Activated CD8-positive, alpha-beta memory T cell treated with anti-CD3 and anti-CD28 coated beads, Interleukin-2, amount 50 U/mL, for 1 hour (primary cell): ENCODE results near the gene FGD5.

Source experiments
- DNase-seq: peaks from one replicate; pipeline ENCODE4 v3.0.0-alpha.2; 2020; ENCODE audit errors: extremely low read depth

The FGD5 gene

GRCh38 chr3:14829811-14830210 lies 11.0 kb downstream of the FGD5 start:
- no peak for DNase-seq

GRCh38 chr3:14831916-14832450 lies 13.2 kb downstream of the FGD5 start:
- DNase-seq, result no peak

- DNase-seq, result no peak
Observed at GRCh38 chr3:14832975-14833722, 14.4 kb downstream of the FGD5 start.

GRCh38 chr3:14834121-14834520 lies 15.4 kb downstream of the FGD5 start:
- DNase-seq, result no peak

- no peak for DNase-seq
Observed at GRCh38 chr3:14834807-14835466, 16.2 kb downstream of the FGD5 start.

- no peak for DNase-seq
Observed at GRCh38 chr3:14836049-14836468, 17.3 kb downstream of the FGD5 start.

- DNase-seq, result no peak
Observed at GRCh38 chr3:14837186-14837877, 18.6 kb downstream of the FGD5 start.

- no peak for DNase-seq
Observed at GRCh38 chr3:14837878-14838258, 19.1 kb downstream of the FGD5 start.

- DNase-seq, result no peak
Observed at GRCh38 chr3:14839236-14839635, 20.5 kb downstream of the FGD5 start.

- no peak for DNase-seq
Observed at GRCh38 chr3:14841836-14842235, 23.1 kb downstream of the FGD5 start.

- DNase-seq, result no peak
Observed at GRCh38 chr3:14842277-14842676, 23.5 kb downstream of the FGD5 start.

GRCh38 chr3:14843321-14843720 lies 24.6 kb downstream of the FGD5 start:
- no peak for DNase-seq

GRCh38 chr3:14844386-14845170 lies 25.8 kb downstream of the FGD5 start:
- no peak for DNase-seq

- no peak for DNase-seq
Observed at GRCh38 chr3:14845180-14845579, 26.4 kb downstream of the FGD5 start.

- DNase-seq, result no peak
Observed at GRCh38 chr3:14845826-14846225, 27.1 kb downstream of the FGD5 start.

- no peak for DNase-seq
Observed at GRCh38 chr3:14846226-14846880, 27.6 kb downstream of the FGD5 start.

GRCh38 chr3:14847613-14848541 lies 29.1 kb downstream of the FGD5 start:
- no peak for DNase-seq

- DNase-seq, result no peak
Observed at GRCh38 chr3:14848906-14849305, 30.1 kb downstream of the FGD5 start.

- DNase-seq, result no peak
Observed at GRCh38 chr3:14849638-14850230, 31.0 kb downstream of the FGD5 start.
